GM12801 (cell line): ENCODE measurements around the gene INTS1.

Source experiments
- TF ChIP-seq, protein P1 (sequence below): IDR thresholded peaks from one replicate; pipeline ENCODE4 v1.5.1; 2011; ENCODE audit warnings: control low read depth; ENCODE audit not compliant: insufficient read length; ENCODE audit errors: extremely low read depth

Gene INTS1

DNA sequence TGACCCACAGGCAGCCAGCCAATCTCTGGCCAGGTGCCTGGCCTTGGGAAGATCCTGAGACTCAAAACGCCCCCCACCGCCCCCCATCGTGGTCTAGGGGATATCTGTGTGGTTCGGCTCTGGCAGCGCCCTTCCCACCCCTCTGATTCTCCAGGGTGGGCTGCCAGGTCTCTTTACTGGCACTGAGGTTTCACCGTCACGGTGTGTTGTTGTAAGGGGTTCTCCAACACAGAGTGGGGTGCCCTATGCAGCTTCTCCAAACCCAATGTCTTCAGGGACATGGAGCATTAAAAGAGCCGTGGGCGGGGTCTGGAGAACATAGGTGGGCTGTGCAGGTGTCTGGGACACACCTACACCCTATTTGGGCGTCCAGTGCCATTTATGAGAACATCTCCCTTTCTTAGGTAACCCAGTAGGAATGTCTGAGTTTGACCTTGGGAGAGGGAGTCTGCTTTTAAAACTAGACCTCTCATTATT lies 27.8 kb upstream of the INTS1 start:
- TF ChIP-seq, protein P1, sequence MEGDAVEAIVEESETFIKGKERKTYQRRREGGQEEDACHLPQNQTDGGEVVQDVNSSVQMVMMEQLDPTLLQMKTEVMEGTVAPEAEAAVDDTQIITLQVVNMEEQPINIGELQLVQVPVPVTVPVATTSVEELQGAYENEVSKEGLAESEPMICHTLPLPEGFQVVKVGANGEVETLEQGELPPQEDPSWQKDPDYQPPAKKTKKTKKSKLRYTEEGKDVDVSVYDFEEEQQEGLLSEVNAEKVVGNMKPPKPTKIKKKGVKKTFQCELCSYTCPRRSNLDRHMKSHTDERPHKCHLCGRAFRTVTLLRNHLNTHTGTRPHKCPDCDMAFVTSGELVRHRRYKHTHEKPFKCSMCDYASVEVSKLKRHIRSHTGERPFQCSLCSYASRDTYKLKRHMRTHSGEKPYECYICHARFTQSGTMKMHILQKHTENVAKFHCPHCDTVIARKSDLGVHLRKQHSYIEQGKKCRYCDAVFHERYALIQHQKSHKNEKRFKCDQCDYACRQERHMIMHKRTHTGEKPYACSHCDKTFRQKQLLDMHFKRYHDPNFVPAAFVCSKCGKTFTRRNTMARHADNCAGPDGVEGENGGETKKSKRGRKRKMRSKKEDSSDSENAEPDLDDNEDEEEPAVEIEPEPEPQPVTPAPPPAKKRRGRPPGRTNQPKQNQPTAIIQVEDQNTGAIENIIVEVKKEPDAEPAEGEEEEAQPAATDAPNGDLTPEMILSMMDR: no peak

DNA sequence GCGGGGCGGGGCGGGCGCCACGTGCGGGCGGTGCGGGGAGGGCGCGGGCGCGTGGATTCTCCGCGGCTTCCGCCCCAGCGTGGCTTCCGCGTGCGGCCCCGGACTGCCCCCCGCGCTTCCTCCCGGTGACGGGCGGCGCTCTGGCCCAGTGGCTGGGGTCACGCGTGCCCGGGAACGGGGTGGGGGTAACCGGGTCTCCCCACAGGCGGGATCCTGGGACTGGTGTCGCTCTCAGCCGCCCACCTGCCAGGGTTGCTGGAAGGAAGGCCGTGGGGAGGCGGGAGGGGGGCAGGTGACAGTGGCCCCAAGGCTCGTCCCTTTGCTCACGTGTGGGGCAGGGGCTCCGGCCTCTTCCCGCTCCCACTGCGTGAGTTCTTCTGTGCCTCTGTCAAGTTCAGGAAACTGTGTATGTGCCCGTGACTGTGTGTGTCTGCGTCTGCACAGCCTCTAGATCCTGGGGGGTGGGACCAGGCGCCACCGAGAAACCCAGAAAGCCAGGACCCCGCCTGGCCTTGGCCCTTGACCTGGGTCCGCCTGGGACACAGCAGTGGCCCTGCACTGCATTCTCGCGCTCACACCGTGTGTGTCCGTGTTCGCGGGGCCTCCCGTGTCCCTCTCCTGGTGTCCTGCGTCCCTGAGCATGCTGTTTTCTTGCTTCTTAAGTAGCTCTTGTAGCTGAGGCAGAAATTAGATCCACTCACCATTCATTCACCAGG lies 27.2 kb upstream of the INTS1 start:
- TF ChIP-seq, protein P1: no peak

DNA sequence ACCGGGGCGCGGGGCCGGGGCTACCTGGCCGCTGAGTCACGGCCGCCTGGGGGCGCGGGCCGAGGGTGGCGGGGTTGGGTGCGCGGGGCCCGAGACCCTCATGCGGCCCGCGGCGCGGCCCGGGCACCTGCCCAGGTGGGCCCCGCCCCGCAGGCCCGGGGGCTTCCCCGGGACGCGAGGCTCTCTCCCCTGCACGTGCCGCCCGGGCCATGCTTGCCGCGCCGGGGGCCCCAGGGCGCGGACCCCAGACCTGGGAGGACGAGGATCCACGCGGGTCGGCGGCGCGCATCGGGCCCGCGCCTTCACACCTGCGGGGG lies 26.7 kb upstream of the INTS1 start:
- TF ChIP-seq, protein P1: no peak

DNA sequence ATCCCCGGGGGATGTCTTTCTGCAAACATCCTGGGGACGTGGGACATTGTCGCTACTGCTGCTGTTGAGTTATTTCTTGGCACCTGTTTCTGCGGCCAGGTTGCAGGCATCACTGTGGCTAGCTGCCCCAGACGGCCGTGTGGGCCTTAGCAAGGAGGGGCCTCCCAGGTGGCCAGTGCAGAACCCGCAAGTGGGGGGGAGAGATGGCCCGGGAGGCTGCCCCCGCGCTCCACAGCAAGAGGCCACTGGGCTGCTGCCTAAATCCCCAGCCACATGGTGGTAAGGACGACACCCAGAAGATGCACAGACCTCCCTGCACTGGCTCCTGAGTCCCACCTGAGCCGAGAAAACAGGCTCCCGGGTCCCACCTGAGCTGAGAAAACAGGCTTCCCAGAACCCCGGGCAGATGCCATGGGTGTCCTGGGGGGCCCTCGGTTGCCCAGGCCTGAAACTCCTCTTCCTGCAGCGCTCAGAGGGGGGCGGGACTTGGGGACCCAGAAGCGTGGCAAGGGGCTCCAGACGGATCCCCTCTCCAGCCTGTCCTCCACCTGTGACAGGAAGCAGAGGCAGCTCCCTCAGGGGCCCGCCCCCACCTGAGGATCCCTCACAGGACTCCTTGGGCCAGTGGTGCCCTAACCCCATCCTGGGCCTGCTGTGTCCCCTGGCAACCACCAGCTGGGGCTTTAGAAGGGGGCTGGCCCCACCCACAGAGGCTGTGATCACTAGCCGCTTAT lies 25.4 kb upstream of the INTS1 start:
- TF ChIP-seq, protein P1: no peak

DNA sequence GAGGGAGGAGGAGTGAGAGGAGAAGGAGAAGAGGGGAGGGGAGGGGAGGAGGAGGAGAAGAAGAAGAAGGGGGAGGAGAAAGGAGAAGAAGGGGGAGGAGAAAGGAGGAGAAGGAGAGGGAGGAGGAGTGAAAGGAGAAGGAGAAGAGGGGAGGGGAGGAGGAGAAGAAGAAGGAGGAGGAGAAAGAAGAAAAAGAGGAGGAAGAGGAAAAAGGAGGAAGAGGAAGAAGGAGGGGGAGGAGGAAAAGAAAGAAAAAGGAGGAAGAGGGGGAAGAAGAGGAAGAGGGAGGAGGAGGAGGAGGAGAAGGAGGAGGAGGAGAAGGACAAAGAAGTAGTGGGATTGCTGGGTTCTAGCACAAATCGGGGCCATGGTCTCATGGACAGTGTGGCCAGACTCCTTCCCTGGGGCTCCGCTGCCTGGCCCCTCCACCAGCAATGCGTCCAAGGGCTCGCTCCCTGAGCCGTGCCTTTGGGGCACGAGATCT lies 22.1 kb upstream of the INTS1 start:
- TF ChIP-seq, protein P1: no peak

DNA sequence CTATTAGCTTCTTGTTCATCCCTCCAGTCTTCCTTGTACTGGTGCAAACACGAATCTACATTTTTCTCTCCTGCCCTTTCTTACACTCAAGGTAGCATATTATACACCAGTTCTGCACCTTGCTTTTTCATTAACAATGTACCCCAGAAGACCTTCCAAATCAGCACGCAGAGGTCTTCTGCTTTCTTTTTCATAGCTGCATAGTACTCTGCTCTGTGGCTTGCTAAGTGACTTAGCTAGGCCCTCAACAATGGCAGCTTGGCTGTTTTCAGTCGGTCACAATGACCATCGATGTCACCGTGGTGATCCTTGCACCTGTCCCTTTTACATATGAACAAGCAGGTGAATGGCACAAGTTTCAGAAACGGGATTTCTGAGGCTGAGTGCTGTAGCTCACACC lies 21.2 kb upstream of the INTS1 start:
- TF ChIP-seq, protein P1: no peak

DNA sequence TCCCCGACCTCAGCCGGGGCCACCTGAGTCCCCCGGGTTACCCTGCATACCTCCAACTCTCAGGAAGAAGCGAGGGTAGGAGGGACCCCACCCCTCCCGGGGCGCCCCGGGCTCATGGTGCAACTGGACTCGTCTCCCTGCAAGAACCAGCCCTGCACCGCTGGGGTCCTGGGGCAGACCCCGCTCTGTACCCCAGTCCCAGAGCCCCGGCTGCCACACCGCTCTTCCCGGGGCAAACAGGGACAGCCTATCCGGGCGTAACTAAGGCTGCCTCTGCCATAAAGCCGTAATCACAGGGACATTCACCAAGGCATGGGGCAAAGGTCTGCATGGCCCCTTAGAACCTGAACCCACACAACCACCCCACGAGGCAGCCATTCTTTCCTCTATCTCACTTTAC lies 19.7 kb upstream of the INTS1 start:
- TF ChIP-seq, protein P1: no peak
